NCI-H460 (cell line): Measurements from ENCODE around the gene MEX3C. TPM values are rescaled to one million over a fixed set of nuclear protein-coding genes. Genes with fewer than 3 reads are reported as not detected.

Experiments
- DNase-seq: peaks from one replicate; pipeline ENCODE4 v3.0.0-alpha.2; 2016; ENCODE audit warnings: low read depth; ENCODE audit errors: extremely low read depth
- total RNA-seq: library from RNA; depleted of rRNA; stranded (reverse); fragments of >200 nt; shearing (Covaris generic); gene quantifications from 2 replicates; pipeline ENCODE4 v1.2.3, GENCODE V29; 2014

MEX3C gene
- total RNA-seq, 1 experiment from 2014 or later = 53.0 TPM

DNA sequence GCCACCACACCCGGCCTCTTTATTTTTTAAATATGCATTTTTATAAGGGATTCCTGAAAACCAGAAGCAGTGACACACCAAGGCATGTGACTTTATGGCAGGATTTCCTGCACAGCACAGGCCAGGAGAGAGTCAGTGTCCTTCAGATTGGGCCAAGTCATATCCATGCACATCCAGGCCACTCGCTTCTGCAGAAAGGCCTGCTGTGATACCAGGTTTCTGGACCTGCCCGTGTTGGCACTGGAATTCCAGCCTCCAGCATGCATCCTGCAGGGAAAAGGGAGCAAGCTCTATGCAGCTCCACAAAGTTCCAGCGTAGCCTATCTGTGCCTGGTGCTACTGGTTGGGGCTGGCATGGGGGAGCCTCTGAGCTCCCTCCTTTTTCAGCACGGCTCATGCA is 36.8 kb downstream of the MEX3C start:
- no peak for DNase-seq

DNA sequence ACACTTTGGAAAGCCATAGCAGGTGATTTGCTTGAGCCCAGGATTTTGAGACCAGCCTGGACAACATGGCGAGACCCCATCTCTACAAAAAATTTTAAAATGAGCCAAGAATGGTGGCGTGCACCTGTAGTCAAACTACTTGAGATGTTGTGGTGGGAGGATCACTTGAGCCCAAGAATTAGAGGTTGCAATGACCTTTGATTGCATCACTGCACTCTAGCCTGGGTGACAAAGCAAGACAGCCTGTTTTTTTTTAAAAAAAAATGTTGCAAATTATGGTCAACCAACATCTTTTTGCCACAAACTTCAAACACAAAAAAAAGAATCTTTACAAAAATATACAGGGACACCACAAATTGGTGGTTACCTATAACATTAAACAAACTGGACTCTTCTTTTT is 40.3 kb downstream of the MEX3C start:
- no peak for DNase-seq

DNA sequence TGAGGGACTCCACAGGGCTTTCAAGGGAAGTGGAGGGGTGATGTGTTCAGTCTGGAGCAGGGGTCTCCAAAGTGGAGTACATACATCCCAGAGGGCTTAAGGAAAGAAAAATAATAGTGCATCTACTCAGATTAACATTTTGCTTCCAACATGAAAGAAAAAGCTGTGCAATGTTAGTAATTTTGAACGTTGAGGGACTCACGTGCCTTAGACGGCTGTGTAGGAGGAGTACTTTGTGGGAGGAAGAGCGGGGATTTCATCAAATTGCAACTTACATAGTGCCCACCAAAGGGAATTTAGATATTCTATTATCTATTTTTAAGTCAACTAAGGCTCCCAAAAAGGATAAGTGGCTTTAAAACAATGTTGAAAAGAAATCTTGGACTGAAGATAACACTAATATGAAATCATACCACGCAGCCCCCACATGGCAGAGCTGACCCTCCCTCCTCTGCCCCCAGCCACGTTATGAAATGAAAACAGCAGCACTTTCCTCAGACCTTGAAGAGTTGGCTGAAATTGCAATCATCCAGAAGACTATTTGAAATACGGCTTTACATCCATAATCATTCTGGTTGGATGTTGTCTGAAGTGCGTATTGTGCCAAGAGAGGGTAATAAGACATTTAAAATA is 42.9 kb downstream of the MEX3C start:
- no peak for DNase-seq

DNA sequence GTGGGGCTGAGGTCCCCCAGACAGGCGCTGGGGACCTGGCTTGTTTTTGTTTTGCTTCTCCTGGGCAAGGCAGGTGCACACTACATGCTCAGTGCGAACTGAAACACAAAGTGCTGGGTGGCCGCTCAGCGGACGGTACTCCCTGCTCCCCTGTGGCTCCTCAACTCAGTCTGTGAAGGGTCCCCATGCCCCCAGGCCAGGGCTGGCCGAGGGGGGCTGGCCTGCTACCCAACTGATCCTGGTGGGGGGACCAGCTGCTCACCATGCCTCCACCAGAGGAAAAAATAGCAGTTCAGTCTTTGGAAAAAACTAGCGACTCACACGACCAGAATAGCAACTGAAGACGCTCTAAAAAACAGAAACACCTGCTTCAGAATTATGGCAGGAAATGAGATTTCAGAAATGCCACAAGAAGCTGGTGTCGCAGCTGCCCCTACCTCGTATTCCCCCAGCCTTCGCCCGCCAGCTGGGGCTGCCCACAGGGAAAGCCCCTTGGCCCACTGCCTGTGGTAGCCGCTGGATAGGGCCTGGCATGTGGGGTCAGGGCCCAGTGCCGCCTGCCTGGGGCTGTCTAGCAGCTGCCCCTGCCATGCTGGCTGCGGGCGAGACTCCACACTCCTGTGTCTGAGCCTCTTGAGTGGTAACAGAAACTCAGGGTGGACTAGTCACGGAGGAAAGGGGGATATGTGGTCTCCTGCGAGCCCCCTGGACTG is 43.7 kb downstream of the MEX3C start:
- no peak for DNase-seq

DNA sequence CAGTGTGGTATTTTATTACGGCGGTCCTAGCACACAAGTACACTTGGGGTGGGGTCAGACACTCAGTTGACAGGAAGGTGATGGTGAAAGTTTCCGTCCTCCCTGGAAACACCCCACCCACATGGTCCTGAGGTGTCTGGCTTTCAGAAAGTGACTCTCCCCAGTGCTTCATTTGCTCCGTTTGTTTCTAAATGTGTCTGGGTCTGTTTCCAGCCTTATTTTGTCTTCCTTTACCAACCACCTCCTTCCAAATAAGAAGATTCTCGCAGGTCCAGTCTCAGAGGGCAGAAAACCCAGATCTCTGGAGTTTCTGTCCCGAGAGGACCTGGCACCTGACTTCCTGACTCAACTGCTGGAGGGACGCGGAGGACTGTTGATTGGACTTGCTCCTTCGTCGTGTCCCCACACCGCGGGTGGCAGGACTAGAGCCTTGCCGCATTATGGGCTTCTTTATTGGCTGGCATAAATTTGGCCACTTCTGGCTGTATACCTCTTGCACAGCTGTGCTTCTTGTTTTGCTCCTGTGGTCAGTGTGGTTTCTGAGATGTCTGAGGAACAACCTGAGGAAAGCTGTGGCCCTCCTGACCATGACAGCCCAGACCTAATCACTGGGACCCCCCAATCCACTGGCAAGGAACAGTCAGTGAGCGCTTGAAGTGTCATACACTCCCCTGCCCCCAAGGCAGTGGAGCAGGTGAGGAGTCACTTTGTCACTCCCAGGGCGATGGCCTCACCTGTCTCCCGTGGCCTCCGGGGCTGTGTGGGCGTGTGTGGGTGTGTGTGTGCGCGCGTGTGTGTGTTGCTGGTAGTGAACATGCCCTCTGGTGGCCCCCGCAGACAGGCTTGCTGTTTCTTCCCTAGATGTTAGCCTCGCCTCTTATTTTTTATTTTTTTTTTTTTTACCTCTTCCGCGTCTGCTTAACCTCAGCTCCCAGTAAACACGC is 45.6 kb downstream of the MEX3C start:
- no peak for DNase-seq

DNA sequence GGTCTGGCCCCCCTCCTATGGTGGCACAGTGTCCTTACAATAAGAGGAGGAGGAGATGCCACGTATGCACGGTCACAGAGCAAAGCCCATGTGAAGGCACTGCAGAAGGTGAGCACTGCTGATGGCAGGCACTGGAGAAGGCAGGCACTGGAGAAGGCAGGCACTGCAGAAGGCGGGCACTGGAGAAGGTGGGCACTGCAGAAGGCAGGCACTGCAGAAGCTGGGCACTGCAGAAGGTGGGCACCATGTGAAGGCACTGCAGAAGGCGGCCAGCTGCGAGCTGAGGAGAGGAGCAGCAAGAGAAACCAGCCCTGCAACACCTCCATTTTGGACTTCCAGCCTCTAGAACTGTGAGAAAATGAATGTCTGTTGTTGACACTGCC is 46.3 kb downstream of the MEX3C start:
- DNase-seq = no peak

DNA sequence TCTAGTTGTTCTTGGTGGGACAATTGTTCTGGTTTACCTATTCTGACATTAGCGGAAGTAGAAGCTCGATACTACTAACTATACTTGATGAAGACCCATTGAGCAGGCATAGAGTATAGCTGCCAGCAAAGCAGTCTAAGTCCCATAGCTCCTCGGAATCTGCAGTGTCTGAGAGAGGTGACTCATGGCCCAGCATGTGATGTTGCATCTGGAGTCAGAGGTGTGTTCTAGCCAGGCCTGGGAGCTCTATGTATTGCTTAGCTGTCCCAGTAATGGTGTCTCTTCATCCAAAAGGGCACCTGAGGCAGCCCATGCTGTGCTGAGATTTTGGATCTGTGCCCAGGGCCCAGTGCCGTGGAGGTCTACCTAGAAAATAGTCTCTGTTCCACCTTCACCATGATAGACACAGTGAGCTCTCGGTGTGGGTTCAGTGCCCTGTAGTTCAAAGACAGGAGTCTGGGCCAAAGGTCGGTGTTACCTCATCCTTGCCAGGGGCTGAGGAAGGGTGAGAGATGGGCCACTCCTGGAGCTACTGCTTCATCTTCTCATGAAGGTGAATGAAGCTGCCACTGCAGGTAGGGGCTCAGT is 47.3 kb downstream of the MEX3C start:
- DNase-seq = no peak

DNA sequence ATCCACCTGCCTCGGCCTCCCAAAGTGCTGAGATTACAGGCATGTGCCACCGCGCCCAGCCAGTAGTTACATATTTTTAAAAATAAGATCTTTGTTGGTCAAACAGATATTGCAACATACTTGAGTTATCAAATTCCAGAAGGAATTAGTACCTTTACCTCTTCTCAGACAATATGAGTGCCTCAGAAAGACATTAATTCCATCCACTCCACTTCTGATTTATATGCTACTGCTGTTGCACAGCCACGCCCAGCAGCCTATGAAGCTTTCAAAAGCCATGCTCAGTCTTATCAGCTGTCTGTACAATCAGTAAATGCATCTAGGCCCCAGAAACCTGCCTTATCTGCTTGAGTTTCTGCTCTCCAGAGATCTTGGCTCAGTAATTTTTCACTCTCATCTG is 47.8 kb downstream of the MEX3C start:
- DNase-seq = no peak

DNA sequence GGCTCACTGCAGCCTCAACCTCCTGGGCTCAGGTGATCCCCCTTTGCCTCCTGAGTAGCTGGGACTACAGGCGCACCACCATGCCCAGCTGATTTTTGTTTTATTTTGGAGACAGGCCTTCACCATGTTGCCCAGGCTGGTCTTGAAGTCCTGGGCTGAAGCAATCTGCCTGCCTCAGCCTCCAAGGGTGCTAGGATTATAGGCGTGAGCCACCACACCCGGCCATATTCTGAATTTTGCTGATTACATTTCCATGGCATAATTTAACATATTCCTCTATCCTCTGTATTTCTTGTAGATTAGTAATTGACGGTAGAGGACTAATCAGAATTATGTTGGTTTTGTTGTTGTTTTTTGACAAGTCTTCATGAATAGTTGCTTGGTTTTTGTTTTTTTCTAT is 50.6 kb downstream of the MEX3C start:
- DNase-seq = no peak

DNA sequence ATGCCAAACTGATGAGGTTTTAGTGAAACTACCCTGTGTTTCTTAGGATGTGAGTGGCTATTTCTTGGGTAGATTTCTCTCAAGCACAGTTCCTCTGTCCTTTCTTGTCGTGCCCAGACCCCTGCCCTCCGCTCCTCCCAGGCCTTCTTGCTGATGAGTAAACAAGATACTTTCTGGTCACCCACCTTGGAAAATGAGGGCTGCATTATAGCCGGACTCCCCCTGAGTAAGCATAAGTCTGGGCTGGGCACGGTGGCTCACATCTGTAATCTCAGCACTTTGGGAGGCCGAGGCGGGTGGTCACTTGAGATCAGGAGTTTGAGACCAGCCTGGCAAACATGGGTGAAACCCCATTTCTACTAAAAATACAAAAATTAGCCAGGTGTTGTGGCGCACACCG is 58.5 kb downstream of the MEX3C start:
- no peak for DNase-seq

DNA sequence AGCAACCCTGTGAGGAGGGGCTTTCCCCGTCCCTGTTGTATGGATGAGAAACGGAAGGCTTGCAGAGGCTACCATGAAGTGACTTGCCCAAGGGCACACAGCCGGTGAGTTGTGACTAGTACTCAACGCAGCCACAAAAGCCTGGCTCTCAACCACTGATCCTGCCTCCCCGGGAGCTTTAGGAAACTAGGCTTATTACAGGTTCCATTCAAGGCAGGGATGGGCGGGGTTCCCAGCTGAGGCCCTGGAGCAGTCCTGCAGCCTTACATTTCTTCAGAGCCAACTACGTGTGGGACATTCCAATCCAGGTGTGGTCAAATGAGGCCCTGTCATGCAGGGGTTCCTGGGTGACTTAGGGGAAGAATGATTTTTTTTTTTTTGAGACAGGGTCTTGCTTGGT is 59.6 kb downstream of the MEX3C start:
- DNase-seq = no peak

DNA sequence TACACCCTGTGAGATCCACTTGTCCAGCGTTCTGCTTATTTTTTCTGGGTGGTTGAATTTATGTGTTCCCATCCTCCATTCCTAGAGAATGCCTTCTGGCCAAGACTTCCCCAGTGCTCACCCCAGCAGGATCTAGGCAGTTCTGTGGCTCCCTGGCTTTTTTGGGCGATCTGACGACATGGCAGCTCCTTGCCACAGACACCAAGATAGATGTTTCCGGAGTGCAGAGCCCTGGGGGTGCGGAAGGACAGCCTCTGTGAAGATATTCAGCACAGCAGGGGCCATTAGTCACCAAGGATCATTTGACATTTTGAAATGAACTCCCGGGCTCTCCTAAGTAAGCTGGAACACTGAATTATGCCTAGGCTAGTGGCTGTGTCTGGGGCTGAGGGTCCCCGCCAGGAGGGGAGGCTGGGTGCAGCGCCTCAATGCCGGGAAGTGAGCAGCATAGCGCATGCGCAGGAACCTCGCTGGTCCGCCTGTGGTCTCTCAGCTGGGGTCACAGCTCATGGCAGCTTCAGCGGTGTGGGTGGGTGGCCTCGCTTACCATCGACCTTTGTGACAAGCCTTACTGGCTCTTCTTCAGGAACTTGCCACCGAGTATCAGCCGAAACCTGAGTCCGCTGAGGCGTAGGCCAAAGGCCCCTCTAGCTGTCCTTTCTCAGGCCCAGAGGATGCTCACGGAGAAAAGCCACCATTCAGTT is 60.3 kb downstream of the MEX3C start:
- DNase-seq = peak; percentile 61

DNA sequence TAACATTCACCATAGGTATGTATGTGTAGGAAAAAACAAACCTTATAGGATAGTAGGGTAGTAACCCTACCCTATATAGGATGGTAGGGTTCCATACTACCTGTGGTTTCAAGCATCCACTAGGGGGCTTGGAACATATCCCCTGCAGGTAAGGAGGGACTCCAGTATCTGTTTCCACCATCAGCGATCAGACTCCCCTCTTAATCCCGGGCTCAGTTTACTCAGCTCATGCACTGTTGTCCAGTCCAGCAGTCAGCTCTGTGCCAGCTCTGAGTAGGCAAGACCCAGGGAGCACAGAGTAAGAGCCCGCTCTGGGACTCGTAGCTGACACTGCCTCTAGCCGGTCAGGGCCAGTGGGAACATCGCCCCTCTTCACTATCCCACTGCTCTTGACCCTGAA is 61.7 kb downstream of the MEX3C start:
- peak; percentile 4 for DNase-seq

DNA sequence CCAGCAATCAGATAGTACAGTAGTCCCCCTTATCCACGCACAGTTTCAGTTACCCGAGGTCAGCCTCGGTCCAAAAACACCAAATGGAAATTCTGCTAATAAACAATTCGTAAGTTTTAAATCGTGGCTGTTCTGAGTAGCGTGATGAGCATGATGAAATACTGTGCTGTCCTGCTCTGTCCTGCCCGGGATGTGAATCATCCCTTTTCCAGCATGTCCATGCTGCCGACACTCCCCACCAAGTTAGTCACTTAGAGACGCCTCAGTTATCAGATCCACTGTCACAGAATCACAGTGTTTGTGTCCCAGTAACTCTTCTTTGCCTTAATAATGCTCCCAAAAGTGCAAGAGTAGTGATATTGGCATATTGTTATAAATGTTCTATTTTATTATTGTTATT is 62.1 kb downstream of the MEX3C start:
- peak; percentile 74 for DNase-seq

DNA sequence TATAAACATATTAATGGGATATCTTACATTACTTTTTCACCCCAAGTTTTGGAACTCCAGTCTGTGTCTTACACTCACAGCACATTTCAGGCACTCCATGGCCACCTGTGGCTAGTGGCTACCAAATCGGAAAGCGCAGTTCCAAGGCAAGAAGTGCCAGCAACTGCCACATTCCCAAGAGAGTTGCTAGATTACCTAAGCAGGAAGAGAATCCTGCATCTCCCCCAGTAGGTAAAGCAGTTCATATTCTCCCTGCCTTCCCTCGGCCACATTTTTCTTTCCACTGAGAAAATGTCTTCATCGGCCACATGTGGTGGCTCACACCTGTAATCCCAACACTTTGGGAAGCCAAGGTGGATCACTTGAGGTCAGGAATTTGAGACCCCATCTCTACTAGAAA is 62.8 kb downstream of the MEX3C start:
- DNase-seq = no peak

DNA sequence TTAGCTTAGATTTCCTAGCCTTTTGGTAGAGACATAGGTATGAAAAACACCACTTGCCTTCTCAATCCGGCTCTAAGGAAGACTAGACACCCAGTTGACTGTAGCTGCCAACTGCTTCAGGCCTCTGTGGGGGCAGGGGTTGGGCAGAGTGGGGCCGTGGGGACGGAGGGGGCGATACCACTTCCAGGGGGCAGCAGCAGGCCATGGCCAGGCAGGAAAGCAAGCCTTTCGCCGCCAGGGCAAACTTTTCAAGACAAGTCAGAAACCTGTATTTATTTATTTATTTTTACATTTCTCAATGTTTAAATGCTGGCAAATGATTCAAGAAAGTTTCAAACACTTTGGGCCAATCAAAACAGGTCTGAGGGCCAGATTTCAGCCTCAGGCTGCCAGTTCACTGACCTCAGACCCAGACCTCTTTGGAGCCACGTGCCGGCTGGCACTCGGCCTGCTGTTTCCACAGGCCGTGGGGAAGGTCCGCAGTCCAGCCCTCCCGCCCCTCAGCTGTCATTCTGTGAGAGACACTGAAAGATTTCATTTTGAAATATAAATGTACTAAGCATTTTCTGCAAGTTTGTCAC is 63.8 kb downstream of the MEX3C start:
- no peak for DNase-seq

DNA sequence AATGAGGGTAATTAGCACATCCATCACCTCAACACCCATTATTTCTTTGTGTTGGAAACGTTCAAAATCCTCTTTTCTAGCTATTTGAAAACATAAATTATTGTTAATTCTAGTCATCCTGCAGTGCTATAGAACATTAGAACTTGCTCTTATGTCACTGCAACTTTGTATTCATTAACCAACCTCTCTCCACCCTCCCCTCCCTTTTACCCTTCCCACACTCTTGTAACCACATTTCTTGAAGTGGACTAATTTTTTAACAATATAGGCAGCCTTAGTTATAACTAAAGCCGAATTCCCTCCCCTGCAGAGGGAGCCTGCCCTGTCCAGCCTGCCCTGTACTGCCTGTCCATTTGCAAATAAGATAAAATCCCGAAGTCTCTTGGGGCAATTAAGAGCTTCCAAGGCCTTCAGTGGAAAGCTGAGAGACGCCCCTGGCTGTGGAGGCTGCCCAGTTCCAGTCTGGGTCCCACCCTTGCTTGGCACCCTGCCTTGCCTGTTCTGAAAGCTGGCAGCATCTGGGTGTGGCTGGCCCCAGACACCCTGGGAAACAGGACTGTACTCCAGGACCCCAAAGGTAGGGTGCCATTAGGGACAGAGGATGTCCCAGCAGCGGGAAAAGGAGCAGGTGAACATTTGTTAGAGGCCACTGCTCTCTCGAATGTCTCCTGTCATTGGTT is 65.1 kb downstream of the MEX3C start:
- DNase-seq = no peak

DNA sequence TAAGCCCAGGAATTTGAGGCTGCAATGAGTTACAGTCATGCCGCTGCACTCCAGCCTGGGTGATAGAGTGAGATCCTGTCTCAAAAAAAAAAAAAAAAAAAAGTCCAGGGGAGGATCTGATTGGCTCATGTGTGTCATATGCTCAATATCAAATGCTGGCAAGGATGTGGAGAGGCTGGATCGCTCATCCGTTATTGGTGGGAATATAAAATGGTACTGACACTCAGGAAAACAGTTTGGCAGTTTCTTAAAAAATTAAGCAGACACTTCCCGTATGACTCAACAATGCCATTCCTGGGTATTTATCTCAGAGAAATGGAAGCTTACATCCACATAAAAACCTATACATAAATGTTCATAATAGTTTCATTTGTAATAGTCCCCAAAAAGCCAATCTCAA is 68.9 kb downstream of the MEX3C start:
- no peak for DNase-seq

DNA sequence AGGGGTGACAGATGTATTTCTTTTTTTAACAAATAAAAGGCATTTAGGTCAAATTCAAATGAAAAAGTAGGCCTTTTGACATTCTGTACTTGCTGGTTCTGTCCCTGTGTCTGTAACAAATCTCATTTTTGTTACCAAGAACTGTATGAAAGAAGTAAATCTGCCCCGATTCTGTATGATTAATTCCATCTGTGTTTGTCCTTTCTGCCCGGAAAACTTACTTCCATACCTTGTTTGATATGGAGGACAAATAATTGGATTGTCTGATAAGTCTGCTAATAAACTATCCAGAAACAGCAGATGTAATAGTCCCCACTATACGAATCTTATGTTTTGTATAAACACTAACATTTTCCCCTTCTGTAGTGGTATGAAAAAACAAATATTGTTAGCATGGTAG is 69.8 kb downstream of the MEX3C start:
- no peak for DNase-seq

DNA sequence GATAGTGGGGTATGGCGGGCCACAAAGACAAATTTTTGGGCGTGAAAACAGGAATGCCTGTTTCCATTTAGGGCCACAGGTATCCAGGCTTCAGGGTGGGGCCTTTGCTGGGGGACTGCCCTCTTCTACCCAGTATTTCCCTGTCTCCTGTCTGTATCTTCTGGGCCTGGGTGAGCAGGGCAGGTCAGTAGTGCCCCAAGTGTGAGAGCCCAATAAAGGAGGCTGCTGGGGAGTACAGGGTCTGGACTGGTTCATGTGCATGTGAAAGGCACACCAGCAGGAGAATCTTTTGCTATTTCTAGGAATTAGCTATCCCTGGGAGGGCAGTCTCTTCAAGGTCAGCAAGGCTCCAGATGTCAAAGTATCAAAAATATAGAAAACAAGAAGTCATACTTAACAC is 71.5 kb downstream of the MEX3C start:
- DNase-seq = no peak
